KG1 (cell line): ENCODE data around the gene WDR62.

ENCODE experiments used
- DNase-seq: peaks from one replicate; lab custom pipeline; 2025; lab: John Stamatoyannopoulos, UW

Gene WDR62

DNA sequence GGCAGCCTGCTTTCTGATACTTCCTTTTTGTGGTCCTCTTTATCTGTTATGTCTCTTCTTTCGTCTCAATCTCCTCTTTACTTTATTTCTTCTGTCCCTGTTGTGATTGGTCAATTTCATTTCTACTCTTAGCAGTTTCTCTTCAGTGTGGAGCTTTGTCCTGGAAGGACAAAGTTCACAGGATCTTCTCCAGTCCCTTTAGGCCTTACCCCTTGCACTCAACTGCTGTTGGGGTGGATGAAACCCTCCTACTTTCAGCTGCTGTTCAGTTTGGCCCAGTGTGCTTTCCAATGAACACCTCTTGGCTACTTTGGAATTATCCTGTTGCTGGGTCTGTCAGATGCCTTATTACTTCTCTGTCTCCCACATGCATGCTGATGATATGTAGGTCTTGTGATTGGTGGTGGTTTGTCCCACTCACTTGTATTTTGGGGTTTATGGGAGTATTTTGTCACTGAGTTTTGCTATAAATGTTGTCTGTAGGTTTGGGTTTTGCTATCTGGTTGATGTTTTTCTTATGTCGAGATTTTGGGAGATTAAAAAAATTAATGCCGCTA is 24.8 kb downstream of the WDR62 start:
- no peak for DNase-seq

DNA sequence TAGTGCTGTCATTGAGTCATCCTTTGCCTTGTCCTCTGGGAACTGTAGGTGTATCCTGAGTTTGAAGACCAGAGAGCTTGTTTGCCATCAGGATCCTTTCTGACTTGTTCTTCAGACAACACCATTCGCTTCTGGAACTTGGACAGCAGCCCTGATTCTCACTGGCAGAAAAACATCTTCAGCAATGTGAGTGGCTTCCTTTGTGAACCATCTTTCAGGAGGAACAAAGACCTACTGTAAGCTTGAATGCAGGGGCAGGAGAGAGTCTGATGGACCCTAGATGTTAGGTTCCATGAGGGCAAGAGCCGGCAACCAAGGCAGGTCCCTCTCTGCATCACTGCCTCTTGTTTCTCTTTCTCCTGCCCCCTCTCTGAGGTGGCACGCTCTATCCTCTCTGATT is 26.7 kb downstream of the WDR62 start:
- DNase-seq: no peak

DNA sequence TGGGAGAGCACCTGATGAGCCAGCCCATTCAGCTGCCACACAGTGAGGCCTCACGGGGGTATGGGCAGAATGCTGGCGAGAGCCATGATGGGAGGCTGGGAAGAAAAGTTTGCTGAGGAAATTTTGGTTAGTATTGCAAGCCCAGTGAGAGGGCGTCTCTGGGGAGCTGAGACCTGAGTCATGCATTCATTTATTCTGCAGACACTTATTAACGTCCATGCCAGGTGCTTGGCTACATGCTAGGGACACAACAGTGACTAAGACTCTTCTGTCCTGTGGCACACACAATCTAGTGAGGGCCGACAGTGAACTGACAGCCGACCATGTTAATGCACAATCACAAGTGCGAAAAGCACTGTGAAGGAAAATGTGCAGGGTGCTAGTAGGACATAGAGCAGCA is 27.2 kb downstream of the WDR62 start:
- no peak for DNase-seq

DNA sequence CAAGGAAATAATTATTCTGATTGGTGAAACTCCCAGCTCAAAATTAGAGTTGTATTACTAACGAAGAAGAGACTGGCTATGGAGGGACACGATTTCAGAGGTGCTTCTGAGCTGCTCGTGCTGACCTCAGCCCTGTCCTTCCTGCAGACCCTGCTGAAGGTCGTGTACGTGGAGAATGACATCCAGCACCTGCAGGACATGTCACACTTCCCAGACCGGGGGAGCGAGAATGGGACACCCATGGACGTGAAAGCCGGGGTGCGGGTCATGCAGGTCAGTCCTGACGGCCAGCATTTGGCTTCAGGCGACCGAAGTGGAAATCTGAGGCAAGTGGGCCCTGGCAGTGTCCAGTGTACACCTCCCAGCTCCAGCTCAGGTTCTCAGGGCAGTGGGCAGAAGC is 28.2 kb downstream of the WDR62 start:
- no peak for DNase-seq

DNA sequence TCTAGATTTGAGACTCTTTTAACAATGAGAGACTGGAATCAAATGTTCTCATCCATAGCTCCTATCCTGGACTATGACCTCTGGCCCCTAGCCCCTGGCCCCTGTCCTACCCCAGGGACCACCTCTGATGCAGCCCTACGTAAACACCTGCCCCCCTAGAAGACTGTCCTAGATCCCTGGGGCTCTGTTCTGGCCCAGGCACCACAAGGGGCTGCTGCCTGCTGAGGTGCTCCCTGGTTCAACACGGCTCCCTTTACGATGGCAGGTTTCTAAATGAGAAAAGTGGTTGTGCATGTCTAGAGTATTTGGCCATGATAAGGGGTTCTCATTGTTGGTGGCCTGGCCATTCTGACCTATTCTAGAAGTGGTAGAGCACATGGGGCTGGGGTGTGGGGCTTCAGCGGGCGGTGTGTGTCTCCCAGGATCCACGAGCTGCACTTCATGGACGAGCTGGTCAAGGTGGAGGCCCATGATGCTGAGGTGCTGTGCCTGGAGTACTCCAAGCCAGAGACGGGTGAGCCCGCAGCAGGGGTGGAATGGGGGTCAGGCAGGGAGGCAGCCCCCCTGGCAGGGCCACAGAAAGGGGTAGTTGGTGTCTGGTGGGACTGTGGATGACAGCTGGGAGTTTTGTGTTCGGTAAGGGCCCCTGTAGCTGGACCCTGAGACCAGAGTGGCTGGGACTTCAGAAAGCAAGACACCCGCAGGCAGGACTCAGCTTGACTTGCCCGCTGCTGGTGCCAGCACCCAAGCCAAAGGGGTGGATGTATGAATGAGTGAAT is 29.7 kb downstream of the WDR62 start:
- DNase-seq: no peak

DNA sequence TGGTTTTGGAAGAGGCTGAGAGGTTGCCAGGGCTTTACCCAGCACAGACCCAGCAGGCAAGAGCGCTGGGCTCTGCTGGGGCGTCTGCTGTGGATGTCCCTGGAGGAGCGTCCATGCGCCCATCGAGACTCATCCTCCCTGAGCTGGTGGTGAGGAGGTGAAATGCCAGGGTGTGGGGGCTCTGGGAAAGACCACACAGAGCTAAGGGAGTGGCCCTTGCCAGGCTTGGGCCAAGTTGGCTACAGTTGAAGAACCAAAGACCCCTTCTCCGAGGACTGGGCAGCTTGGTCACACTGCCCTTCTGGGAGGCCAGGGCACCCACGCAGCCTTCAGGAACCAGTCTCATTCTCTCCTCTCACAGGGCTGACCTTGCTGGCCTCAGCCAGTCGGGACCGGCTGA is 31.6 kb downstream of the WDR62 start:
- DNase-seq: no peak

DNA sequence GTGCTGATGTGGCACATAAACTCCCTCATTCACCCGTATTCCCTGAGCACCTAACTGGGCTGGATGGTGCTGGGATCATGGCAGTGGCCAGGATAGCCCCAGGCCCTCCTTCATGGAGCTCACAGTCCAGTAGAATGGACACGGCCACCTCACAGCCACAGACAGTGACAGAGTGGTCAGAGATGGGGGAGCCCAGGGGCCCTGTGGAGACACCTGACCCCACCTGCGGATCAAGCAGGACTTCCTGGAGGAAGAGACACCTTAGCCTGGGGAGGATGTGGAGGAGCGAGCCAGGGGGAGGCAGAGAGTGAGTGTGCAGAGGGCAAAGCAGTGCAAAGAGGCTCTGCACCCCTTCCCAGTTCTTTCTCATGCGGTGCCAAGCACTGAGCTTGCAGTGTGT is 35.1 kb downstream of the WDR62 start:
- DNase-seq: no peak

DNA sequence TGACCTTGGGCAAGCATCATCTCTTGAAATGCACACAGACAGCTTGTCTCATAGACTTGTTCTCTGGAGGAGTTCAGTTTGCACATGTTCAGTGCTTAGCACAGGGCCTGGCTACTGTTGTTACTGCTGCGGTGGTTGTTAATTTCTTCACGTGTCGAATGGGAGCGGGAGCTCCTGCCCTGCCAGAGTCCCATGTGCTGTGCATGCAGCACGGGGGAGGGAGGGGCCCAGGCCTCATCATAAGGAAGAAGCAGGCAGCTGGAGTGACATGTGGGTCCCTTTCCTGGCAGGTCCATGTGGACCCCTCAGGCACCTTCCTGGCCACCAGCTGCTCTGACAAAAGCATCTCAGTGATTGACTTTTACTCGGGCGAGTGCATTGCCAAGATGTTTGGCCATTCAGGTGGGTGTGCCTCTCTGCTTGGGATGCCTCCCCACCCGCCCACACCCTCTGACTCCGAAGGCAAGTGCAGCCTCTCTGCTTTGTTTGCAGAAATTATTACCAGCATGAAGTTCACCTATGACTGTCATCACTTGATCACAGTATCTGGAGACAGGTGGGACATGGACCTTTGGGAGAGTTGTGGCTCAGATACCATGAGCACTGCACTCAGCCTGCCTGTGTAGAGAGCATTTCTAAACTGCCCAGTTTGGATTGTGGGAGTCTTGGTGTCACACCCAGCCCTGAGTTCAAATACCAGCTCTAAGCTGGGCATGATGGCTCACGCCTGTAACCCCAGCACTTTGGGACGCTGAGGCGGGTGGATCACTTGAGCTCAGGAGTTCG is 36.4 kb downstream of the WDR62 start:
- no peak for DNase-seq

DNA sequence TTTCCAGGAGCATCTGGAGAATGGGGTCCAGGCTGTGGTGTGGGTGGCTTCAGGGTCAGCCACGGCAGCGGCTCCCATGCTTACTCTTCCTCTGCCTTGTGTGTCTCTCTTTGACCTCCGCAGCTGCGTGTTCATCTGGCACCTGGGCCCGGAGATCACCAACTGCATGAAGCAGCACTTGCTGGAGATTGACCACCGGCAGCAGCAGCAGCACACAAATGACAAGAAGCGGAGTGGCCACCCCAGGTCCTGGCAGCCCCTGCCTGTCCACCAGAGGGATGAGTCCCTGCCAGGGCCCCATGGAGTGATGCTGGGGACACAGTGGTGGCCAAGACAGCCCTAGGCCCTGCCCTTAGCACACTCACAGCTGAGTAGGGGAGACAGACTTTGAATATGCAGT is 37.9 kb downstream of the WDR62 start:
- no peak for DNase-seq

DNA sequence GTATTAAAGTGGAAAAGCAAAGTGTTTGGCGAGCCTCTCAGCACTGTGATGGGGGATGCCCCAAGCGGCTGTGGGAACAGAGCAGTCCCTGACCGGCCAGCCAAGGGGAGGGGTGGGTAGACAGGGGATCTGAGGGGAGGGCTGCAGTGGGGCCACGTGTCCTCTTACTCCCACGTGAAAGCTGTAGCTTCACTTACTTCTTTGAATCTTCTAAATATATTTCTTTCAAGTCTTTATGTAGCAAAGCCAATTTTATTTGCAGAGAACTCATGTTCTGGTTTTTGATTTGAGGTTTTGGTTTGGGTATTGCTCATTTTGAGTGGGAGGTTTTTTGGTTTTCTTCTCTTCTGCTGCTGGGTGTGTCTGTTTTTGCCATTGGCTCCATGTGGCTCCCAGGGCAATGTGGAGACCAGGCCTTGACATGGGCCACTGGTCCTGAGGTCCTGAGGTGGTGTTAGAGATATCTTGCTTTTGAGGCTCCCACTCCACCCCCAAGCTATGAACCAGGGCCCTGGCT is 38.5 kb downstream of the WDR62 start:
- DNase-seq: no peak

DNA sequence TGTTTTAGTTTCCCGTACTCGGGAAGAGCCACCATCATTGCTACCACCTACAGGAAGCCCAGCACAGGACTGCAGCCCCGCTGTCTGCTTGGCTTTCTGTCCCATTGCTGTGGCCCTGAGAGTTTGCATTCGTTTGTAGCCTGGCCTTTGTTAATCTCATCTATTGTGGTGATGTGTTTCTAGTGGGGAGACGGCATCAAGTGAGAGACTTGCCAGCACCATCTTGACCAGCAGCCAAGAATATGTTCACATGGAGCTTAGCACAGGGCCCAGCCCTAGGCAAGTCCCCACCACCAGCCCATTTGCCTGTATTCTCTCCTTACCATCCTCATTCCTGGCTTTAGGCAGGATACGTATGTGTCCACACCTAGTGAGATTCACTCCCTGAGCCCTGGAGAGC is 39.0 kb downstream of the WDR62 start:
- no peak for DNase-seq

DNA sequence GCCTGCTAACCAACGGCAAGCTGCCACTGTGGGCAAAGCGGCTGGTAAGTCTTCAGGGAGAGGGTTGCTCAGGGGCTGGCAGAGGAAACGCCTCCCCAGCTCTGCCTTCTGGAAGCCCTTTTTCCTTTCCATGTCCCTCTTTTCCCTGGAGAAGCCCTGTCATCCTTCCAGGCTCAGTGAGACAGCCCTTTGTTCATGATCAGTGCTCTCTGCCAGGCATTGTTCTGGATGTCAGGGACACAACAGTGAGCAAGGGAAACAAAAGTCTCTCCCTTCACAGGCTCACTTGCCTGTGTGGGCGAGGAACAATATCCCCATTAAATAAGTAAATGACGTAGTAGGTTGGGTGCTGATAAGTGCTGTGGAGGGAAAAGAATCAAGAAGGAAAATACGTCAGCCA is 42.3 kb downstream of the WDR62 start:
- no peak for DNase-seq

DNA sequence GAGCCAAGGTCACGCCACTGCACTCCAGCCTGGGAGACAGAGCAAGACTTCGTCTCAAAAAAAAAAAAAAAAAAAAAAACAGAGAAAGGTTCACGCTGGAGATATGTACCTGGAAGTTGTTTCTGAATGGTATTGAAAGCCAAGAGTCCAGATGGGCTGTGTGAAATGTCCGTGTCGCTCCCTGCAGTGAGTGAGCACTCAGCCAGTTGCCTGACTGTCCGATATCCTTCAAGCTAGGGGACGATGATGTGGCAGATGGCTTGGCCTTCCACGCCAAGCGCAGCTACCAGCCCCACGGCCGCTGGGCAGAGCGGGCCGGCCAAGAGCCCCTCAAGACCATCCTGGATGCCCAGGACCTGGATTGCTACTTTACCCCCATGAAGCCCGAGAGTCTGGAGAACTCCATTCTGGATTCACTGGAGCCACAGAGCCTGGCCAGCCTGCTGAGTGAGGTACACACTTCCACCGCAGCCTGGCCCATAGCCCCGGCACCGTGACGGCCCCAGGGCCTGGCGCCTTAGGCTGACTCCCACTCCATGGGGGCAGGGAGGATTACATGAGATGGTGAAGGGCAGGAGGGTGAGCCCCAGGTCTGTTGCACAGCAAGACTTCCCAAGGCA is 44.6 kb downstream of the WDR62 start:
- DNase-seq: no peak

DNA sequence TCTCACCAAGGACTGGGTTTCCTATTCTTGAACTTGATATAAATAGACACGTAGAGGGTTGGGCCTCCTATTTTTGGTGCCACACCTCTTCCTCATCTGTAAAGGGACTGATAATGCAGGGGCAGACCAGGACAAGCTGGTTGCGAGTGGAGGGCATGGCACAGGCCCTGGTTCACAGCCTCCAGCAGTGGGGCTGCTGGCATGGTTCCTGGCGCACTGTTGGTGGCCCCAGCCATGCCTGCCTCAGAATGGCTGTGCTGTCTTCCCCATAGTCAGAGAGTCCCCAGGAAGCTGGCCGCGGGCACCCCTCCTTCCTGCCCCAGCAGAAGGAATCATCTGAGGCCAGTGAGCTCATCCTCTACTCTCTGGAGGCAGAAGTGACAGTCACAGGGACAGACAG is 45.8 kb downstream of the WDR62 start:
- DNase-seq: no peak

DNA sequence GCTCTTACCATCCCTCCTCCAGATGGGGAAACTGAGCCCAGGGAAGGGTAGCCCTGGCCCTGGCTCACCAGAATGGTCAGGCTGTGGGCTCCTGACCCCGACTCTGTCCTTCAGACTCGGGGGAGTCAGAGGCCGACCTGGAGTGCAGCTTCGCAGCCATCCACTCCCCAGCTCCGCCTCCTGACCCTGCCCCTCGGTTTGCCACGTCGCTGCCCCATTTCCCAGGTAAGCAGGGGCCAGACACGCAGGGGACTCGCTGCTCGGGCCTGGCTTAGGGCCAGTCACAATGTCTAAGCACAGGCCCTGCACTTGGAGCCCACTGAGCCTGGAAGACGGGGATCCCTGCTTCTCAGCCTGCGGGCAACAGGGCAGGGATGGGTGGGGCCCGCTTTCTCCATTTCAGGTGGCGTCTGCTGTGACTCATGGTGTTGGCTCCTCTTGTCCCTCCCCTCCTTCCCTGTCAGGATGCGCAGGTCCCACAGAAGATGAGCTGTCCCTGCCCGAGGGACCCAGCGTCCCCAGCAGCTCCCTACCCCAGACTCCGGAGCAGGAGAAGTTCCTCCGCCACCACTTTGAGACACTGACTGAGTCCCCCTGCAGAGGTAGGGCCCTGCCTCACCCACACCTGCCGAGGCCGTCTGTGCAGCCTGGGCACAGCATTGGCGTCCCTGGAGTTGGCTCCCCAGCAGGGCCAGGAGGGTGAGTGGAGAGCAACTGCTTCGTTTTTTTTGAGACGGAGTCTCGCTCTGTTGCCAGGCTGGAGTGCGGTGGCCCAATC is 47.0 kb downstream of the WDR62 start:
- no peak for DNase-seq

DNA sequence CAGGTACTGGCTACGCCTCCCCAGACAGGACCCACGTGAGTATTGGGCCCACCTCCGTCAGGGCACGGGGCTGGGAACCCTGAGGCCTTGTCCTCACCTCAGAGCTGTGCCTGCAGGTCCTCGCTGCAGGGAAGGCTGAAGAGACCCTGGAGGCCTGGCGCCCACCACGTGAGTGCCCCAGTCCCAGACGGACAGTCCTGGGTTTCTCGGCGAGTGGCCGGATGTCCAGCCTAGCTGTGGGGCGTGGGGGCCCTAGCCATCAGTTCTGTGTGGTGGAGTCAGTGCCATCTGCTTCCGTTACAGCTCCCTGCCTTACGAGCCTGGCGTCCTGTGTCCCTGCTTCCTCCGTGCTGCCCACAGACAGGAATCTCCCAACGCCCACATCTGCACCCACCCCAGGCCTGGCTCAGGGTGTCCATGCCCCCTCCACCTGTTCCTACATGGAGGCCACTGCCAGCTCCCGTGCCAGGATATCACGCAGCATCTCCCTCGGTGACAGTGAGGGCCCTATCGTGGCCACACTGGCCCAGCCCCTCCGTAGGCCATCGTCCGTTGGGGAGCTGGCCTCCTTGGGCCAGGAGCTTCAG is 48.4 kb downstream of the WDR62 start:
- DNase-seq: no peak

DNA sequence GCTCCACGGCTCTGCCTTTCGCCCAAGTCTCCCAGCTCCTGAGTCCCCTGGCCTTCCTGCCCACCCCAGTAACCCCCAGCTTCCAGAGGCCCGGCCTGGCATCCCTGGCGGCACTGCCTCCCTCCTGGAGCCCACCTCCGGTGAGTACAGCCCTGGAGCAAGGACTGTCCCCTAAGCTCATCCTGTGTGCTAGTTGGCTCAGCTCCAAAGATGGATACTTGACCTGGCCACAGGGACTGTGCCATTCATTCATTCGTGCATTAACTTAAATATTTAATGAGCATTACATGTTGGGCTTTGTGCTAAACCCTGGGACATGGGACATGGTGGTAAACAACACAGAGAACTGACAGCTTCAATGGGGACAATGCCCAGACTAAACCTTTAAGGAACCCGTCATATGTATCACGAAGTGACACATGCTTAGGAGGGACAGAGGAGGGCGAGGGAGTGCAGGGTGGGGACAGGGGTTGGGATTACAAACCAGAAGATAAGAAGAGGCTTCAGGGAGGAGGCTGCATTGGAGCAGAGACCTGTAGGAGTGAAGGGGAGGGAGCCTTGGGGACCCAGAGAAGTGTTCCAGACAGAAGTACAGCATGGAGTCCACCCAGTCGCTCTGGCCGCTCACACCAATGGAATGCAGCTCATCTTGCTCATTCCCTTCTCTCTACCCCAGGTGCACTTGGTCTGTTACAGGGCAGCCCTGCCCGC is 49.3 kb downstream of the WDR62 start:
- DNase-seq: no peak

DNA sequence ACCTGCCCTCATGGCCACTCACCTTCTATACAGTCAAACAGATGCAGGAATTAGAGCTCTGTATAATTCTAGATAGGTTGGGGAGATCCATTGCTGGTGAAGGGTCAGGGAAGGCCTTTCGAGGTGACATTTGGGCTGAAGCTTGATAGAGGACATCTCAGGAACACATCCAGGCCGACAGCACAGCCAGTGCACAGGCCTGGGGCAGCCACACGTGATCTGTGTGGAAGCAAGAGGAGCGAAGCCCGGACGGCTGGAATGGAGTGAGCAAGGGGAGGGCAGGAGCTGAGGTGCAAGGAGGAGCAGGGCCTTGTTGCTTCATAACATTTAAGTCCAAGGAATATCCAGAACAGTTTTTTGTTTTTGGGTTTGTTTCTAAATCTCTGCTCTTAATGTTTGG is 51.7 kb downstream of the WDR62 start:
- no peak for DNase-seq

DNA sequence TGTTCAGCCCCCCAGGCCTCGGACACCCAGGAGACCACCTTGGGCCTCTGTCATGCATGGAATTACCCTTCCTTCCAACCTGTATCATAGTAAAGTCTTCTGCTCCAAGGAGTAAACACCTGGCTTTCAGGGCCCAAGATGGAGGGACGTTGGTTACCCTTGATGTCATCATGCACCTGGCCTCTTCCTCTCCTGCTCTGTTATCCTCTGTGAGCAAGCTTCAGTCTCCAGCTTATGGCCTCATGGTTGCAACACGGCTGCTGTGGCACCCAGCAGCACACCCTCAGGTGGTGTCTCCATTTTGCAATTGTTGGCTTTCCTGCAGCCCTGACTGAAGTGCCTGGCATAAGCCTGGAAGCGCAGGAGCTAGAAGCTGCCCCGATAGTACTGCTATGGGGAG is 52.3 kb downstream of the WDR62 start:
- DNase-seq: no peak

DNA sequence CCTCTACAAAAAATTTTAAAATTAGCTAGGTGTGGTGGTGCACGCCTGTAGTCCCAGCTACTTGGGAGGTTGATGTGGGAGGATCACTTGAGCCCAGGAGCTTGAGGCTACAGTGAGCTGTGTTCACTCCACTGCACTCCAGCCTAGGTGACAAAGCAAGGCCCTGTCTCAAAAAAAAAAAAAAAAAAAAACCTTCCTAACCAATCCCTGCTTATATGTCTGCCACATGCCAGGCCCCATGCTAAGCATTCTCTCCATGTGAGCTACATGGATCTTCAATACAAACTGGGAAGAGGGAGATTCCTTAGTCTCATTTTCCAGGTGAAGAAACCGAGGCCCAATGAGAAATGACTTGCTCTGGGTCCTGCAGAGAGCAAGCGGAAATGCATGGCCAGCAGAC is 54.0 kb downstream of the WDR62 start:
- DNase-seq: no peak
